Endothelial cell of coronary artery (primary cell): ENCODE data around the gene ZNF579. TPM values are rescaled to one million over a fixed set of nuclear protein-coding genes. Genes with fewer than 3 reads are reported as not detected.

Experiments used
- total RNA-seq: library from RNA; depleted of rRNA; stranded (reverse); fragments of >200 nt; gene quantifications from 2 replicates; pipeline ENCODE4 v1.2.3, GENCODE V29; 2014

ZNF579 gene, protein sequence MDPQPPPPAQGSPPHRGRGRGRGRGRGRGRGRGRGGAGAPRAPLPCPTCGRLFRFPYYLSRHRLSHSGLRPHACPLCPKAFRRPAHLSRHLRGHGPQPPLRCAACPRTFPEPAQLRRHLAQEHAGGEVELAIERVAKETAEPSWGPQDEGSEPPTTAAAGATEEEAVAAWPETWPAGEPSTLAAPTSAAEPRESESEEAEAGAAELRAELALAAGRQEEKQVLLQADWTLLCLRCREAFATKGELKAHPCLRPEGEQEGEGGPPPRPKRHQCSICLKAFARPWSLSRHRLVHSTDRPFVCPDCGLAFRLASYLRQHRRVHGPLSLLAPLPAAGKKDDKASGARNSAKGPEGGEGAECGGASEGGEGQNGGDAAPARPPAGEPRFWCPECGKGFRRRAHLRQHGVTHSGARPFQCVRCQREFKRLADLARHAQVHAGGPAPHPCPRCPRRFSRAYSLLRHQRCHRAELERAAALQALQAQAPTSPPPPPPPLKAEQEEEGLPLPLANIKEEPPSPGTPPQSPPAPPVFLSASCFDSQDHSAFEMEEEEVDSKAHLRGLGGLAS
- 3.0 and 4.4 TPM in 2 replicates for total RNA-seq

GRCh38 chr19:55580628-55581144, at the start of gene ZNF579:
ZNF579 (minus strand) TSS chr19:55580848; CDS start chr19:55579639, 1,209 bp downstream.

DNA sequence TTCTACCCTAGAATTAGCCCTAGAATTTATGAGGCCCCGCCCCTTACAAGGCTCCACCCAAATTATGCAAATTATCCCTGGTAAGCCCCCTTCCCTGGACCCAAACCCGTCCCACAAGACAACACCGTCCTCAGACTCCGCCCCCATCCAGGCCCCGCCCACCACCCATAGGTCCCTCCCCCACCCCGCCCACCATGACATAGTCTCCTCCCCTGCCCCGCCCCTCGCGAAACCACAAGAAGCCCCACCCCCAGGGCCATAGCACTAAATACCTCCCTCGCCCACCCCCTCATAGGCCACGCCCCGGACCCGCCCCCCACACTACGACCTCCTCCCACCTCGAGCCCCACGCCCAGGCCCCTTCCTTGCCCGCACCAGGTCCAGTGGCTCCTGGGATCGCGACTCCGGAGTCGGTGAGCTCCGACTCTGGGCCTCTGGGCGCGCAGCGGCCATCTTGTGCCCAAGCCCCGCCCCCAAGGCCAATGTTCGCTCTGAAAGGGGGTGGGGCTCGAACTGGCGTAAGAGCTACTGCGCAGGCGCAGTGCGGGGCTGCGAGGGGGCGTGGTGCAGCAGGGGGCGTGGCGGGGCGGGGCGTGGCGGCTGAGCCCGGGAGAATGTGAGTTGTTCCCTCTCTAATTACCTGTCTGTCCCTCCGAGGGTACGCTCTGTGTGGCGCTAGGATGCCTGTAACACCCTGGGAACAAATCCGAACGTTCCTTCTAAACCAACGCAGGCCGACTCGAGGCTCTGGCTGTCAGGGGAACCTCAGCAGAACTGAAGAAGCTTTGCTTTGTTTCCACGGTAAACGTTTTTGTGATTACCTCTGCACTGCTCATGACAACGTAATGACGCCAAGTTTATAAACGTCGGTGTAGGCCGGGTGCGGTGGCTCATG, 43.7 kb upstream of the ZNF579 start, which contains the start of gene ZNF784:
TSS of gene ZNF784 (minus strand) at position 458 of the 895 bp plus-strand sequence. CDS start at position 453, 5 bp downstream.

DNA sequence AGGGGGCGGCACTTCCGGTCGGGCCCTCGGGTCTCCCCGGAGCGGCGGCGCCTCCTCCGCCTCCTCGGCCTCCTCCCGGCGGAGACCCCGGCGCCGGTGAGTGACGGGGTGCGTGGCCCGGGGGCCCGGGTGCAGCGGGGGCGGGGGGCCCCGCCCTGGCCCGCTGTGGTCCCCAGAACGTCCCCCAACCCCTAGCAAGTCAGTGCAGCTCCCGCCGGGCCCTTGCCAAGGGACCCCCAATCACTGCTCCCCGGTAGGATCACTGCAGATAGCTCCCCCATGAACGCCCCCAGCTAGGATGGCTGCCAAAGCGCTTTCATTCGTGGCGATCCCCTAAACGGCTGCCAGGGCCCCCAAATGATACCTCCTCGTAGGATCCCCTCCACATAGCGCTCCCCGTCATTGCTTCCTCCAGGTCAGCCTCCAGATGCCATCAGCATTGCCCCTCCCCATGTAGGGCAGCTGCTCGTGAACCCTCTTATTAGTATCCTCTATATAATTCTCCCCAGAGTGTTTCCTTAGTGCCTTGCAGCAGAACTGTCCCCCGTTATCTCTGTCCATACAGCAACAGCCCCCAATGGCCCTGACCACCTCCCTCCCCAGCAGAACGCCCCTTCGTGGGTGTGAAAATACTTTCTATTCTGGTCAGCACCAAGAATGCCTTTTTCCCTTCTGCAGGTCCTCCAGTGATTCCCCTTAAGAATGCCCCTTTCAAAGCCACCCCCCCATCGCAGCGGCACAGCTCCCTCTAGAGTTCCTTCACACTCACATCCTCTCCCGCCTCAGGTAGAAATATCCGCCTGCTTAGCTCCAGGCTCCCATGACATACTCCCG, 25.2 kb upstream of the ZNF579 start, which contains the start of gene ZNF865:
TSS of gene ZNF865 (plus strand) at position 11 of the 834 bp plus-strand sequence. CDS start 7,972 bp downstream, outside the sequence.

DNA sequence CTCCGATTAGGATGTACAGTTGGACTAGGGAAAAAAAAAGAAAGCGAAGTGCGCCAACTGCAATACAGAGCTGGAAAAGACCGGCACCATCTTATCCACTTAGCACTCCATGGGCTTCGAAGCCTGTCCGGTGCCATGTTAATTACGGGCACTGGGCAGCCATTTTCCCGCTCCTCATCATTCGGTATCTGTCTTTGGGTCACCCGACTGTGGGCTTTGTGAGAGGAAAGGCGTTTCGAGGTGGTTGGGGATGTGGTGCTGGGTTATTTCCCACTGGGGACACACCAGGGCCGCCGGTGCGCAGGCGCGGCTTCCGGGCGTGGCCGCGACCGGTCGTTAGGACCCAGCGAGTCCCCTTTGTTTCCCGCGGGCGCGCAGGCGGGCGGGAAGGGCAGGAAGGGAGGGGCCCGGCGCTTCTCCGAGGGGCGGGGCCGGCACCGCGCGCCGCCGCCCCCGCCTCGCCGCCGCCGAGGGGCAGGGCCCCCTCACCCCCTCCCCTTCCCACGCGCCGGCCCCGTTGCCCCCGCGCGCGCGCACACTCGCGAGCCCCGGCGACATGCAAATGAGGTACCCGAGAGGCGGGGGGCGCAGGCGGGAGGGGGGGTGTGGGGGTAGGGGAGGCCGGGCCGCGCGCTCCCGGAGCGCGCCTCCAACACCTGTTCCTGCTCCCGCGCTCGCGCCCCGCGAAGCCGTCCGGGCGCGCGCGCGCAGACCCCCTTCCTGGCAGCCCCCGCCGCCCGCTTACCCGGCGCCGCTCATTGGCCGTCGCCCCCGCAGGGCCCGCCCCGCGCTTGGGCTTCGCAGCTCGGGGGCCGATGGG, 19.4 kb upstream of the ZNF579 start, which contains the start of gene ZNF524:
TSS of gene ZNF524 (plus strand) at position 447 of the 820 bp plus-strand sequence. CDS start 1,825 bp downstream, outside the sequence.

DNA sequence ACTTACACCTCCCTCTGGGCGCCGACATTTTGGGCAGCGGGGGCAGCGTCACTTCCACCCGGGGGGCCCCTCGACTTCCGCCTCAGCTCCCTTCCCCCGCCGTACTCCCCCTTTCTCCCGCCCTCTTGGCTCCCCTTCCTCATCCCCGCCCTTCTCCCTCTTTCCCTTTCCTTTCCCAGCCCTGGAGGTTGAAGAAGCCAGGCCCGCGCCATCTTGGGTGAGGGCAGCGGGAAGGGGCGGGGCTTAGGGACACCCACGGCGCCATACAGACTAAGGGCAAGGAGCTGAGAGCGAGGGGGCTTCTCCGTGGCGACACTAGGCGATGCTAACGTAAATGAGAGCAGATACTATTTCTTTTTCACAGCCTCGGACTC, 18.8 kb upstream of the ZNF579 start, which contains the start of gene FIZ1:
TSS of gene FIZ1 (minus strand) at position 50 of the 374 bp plus-strand sequence. CDS start 1,652 bp downstream, outside the sequence.

DNA sequence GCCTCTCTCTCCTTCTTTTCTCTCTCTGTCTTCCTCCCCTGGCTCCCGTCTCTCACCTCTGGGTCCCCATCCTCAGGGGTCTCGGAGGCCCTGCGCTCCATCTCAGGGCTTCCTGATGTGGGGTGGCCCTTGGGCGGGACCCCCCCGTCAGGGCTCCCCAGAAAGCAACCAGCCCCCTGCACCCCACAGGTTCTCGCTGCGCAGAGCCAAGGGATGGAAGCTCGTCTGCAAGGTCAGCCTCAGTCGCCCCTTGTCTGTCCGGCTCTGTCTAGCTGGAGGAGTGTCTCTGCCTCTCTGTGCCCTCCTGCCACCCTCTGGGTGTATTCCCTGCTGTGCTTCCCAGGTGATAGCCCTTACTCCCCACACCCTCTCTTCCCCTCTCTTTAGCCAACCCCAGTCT, 35.2 kb downstream of the ZNF579 start, which contains the start of gene SBK3:
TSS of gene SBK3 (minus strand) at position 101 of the 400 bp plus-strand sequence. CDS start at position 101, 0 bp downstream.

DNA sequence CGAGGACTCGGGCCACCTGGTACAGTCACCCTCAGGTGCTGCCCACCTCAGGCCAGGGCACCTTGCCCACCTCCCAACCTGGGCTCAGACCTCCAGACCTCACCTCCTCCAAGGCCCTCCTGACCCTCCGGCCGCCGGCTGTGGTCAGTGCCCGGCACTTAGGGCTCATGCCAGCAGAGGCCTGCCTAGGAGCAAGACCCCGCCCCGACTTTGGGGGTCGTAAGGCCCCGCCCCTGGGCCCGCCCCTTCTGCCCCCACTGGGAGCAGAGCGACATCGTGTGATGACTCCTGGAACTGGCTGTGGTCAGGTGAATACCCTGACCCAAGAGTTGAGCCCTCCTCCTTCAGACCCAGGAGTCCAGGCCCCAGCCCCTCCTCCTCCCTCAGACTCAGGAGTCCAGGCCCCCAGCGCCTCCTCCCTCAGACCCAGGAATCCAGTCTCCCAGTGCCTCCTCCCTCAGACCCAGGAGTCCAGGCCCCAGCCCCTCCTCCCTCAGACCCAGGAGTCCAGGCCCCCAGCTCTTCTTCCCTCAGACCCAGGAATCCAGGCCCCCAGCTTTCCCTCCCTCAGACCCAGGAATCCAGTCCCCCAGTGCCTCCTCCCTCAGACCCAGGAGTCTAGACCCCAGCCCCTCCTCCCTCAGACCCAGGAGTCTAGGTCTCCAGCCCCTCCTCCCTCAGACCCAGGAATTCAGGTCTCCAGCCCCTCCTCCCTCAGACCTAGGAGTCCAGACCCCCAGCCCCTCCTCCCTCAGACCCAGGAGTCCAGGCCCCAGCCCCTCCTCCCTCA, 43.5 kb downstream of the ZNF579 start, which contains the start of gene SBK2:
TSS of gene SBK2 (minus strand) at position 183 of the 790 bp plus-strand sequence. CDS start 839 bp downstream, outside the sequence.

Other genes with a start within 250 kb of the ZNF579 start
- gene KMT5C, start 241.0 kb downstream of the ZNF579 start, total RNA-seq, result 2.9 and 4.7 TPM in 2 replicates
- not detected in 2 replicates for gene COX6B2, start 226.1 kb downstream of the ZNF579 start, total RNA-seq
- not detected in 2 replicates for gene GARIN5B, start 217.6 kb downstream of the ZNF579 start, total RNA-seq
- gene IL11, start 210.4 kb downstream of the ZNF579 start, total RNA-seq, result 0.09 and 0.54 TPM in 2 replicates
- not detected in 2 replicates for gene TMEM190, start 204.0 kb downstream of the ZNF579 start, total RNA-seq
- gene TMEM238, start 196.6 kb downstream of the ZNF579 start, total RNA-seq, result 0.36 TPM in 1 of 2 replicates, not detected in the other
- 205 and 252 TPM in 2 replicates for gene RPL28, start 194.9 kb downstream of the ZNF579 start, total RNA-seq
- gene UBE2S, start 173.1 kb downstream of the ZNF579 start, total RNA-seq, result 69.6 and 98.9 TPM in 2 replicates
- not detected in 2 replicates for gene SHISA7, start 137.5 kb downstream of the ZNF579 start, total RNA-seq
- 44.0 and 69.7 TPM in 2 replicates for gene ISOC2, start 119.2 kb downstream of the ZNF579 start, total RNA-seq
- gene C19orf85, start 116.1 kb downstream of the ZNF579 start, total RNA-seq, result not detected in 2 replicates
- 0.99 and 1.1 TPM in 2 replicates for gene ZNF628, start 104.2 kb downstream of the ZNF579 start, total RNA-seq
- 13.5 and 15.5 TPM in 2 replicates for gene NAT14, start 95.7 kb downstream of the ZNF579 start, total RNA-seq
- gene SSC5D, start 92.4 kb downstream of the ZNF579 start, total RNA-seq, result 0.27 and 2.1 TPM in 2 replicates
- gene SBK2, start 43.7 kb downstream of the ZNF579 start, total RNA-seq, result not detected in 2 replicates
- 0.19 TPM in 1 of 2 replicates, not detected in the other for gene SBK3, start 35.3 kb downstream of the ZNF579 start, total RNA-seq
- 1.9 and 2.2 TPM in 2 replicates for gene FIZ1, start 18.7 kb upstream of the ZNF579 start, total RNA-seq
- gene ZNF524, start 19.4 kb upstream of the ZNF579 start, total RNA-seq, result 10.0 and 15.4 TPM in 2 replicates
- 0.54 and 1.0 TPM in 2 replicates for gene ZNF865, start 24.8 kb upstream of the ZNF579 start, total RNA-seq
- gene ZNF784, start 43.7 kb upstream of the ZNF579 start, total RNA-seq, result 3.1 and 4.0 TPM in 2 replicates
- gene ZNF580, start 60.2 kb upstream of the ZNF579 start, total RNA-seq, result 1.7 and 3.5 TPM in 2 replicates
- 22.6 and 24.8 TPM in 2 replicates for gene ZNF581, start 62.8 kb upstream of the ZNF579 start, total RNA-seq
- gene CCDC106, start 67.4 kb upstream of the ZNF579 start, total RNA-seq, result 6.1 and 6.6 TPM in 2 replicates
- gene U2AF2, start 74.2 kb upstream of the ZNF579 start, total RNA-seq, result 103 and 137 TPM in 2 replicates
- 73.5 and 110 TPM in 2 replicates for gene EPN1, start 94.4 kb upstream of the ZNF579 start, total RNA-seq
- not detected in 2 replicates for gene NLRP9, start 157.6 kb upstream of the ZNF579 start, total RNA-seq
- gene RFPL4A, start 178.2 kb upstream of the ZNF579 start, total RNA-seq, result 0.36 TPM in 1 of 2 replicates, not detected in the other
- gene RFPL4AL1, start 188.3 kb upstream of the ZNF579 start, total RNA-seq, result not detected in 2 replicates